H1 (cell line): ENCODE results near the gene CCDC184.

Experiments
- CTCF ChIP-seq, 3 experiments: IDR thresholded peaks; 1 replicate in 2 of 3; 2 replicates in 1 of 3; pipeline versions ENCODE4 v1.5.1 to v1.6.1; 2011; ENCODE audit warnings: low read length in 3 of 3, mild to moderate bottlenecking in 3 of 3, inconsistent platforms in 2 of 3, low read depth in 1 of 3, moderate library complexity in 1 of 3; ENCODE audit not compliant: insufficient read depth in 1 of 3; ENCODE audit errors: control extremely low read depth in 1 of 3
- POLR2A ChIP-seq, 2 experiments: IDR thresholded peaks; 1 replicate in 1 of 2; 2 replicates in 1 of 2; pipeline ENCODE4 v1.6.1; 2011; ENCODE audit warnings: low read depth in 2 of 2, low read length in 2 of 2, mild to moderate bottlenecking in 2 of 2; ENCODE audit errors: control extremely low read depth in 1 of 2
- SP1 ChIP-seq: IDR thresholded peaks from 2 replicates; pipeline ENCODE4 v1.6.1; 2011; ENCODE audit warnings: low read depth, low read length
- TAF1 ChIP-seq: IDR thresholded peaks from 2 replicates; pipeline ENCODE4 v1.6.1; 2011; ENCODE audit warnings: mild to moderate bottlenecking, low read depth, low read length
- USF2 ChIP-seq: IDR thresholded peaks from 2 replicates; pipeline ENCODE4 v1.6.1; 2011; ENCODE audit warnings: low read length, improper control_type of control experiment

GRCh38 chr12:48177982-48178381 lies 5.5 kb upstream of the CCDC184 start:
- TF ChIP-seq CTCF (IDR thresholded peaks at IDR 0.05; ENCODE audit: control extremely low read depth in 1 of 3, insufficient read depth in 1 of 3, low read depth in 1 of 3, low read length in 3 of 3) (no peak), SP1 (no peak), USF2 (no peak), TAF1 (no peak), POLR2A (IDR thresholded peaks at IDR 0.05; ENCODE audit: control extremely low read depth in 1 of 2, low read depth in 2 of 2, low read length in 2 of 2) (no peak)
